Endothelial cell of umbilical vein (primary cell): ENCODE measurements around the gene NAAA. TPM values are rescaled to one million over a fixed set of nuclear protein-coding genes. Genes with fewer than 3 reads are reported as not detected.

ENCODE experiments used
- BruUV-seq: library from RNA; stranded (reverse); fragments of 400-500 nt; replicated peaks from 2 replicates; lab custom pipeline; 2021; lab: Mats Ljungman, UMichigan
- CTCF ChIA-PET: fragments of 300-600, 350-600 bp; sonication (Branson Sonifier 250); formaldehyde crosslinking; loops from one replicate; lab custom pipeline; 2021; ENCODE audit warnings: antibody characterized with exemption, inconsistent platforms; lab: Charles Lee
- POLR2A ChIA-PET: fragments of 300-600, 350-600 bp; sonication (Branson Sonifier 250); formaldehyde crosslinking; loops from one replicate; lab custom pipeline; 2021; ENCODE audit warnings: antibody characterized with exemption, inconsistent platforms; lab: Charles Lee
- DNase-seq: peaks from one replicate; pipeline ENCODE4 v3.0.0-alpha.2; 2011; ENCODE audit warnings: low read depth, low spot score
- FAIRE-seq: peaks from 2 replicates; lab custom pipeline; 2011; peaks lifted over from hg19 to GRCh38; lab: Jason Lieb, UNC
- H2AFZ ChIP-seq: 2 replicates; pipeline ENCODE4 v1.6.0; 2012; ENCODE audit warnings: low read depth, low read length, control low read depth, inconsistent platforms
- H3K27ac ChIP-seq: 2 replicates; pipeline ENCODE4 v1.5.1; 2011; ENCODE audit warnings: low read depth, mild to moderate bottlenecking, control low read depth, low read length, moderate library complexity; ENCODE audit not compliant: insufficient read depth
- H3K27me3 ChIP-seq, 2 experiments: 2 replicates each; pipeline versions ENCODE4 v1.6.0 to v1.6.1; 2011; ENCODE audit warnings: low read length in 2 of 2, mixed read lengths in 1 of 2; ENCODE audit not compliant: control insufficient read depth in 2 of 2, insufficient read depth in 2 of 2
- H3K36me3 ChIP-seq, 2 experiments: 2 replicates in 1 of 2; 3 replicates in 1 of 2; pipeline ENCODE4 v1.5.1; 2011; ENCODE audit warnings: low read length in 2 of 2, mild to moderate bottlenecking in 1 of 2, moderate library complexity in 1 of 2; ENCODE audit not compliant: control insufficient read depth in 2 of 2, insufficient read depth in 2 of 2; ENCODE audit errors: extremely low read depth in 1 of 2
- H3K4me1 ChIP-seq: 3 replicates; pipeline ENCODE4 v1.5.1; 2011; ENCODE audit warnings: mild to moderate bottlenecking, low read length; ENCODE audit not compliant: control insufficient read depth, insufficient read depth; ENCODE audit errors: extremely low read depth
- H3K4me2 ChIP-seq: 2 replicates; pipeline ENCODE4 v1.6.1; 2011; ENCODE audit warnings: low read length, control low read depth, mixed read lengths; ENCODE audit not compliant: insufficient read depth
- H3K4me3 ChIP-seq, 3 experiments: fragments of 200-600 bp in 1 of 3; sonication (generic), shearing (Covaris generic) in 1 of 3; replicated peaks in 1 of 3; 2 replicates each; pipeline ENCODE4 v1.5.1; 2011 to 2016; ENCODE audit warnings: control low read depth in 3 of 3, low read length in 3 of 3, mild to moderate bottlenecking in 2 of 3, inconsistent platforms in 1 of 3, low read depth in 1 of 3, moderate library complexity in 1 of 3; ENCODE audit not compliant: insufficient read depth in 1 of 3
- H3K79me2 ChIP-seq: 2 replicates; pipeline ENCODE4 v1.6.0; 2012; ENCODE audit warnings: low read length, inconsistent platforms; ENCODE audit not compliant: control insufficient read depth, insufficient read depth
- H3K9ac ChIP-seq: replicated peaks from 2 replicates; pipeline ENCODE3; 2011; ENCODE audit warnings: low read length, control low read depth; ENCODE audit not compliant: insufficient read depth; ENCODE audit errors: extremely low read depth
- H3K9me1 ChIP-seq: replicated peaks from 3 replicates; pipeline ENCODE4 v1.6.0; 2011; ENCODE audit warnings: mild to moderate bottlenecking, low read length; ENCODE audit not compliant: control insufficient read depth, insufficient read depth; ENCODE audit errors: extremely low read depth
- H3K9me3 ChIP-seq: replicated peaks from 2 replicates; pipeline ENCODE4 v1.5.1; 2012; ENCODE audit warnings: low read length, inconsistent platforms; ENCODE audit not compliant: control insufficient read depth, insufficient read depth
- H4K20me1 ChIP-seq: replicated peaks from 2 replicates; pipeline ENCODE3; 2011; ENCODE audit warnings: mild to moderate bottlenecking, low read length; ENCODE audit not compliant: control insufficient read depth, insufficient read depth; ENCODE audit errors: extremely low read depth
- FOS ChIP-seq: IDR thresholded peaks from 2 replicates; pipeline ENCODE4 v1.6.1; 2011; ENCODE audit warnings: mild to moderate bottlenecking, low read length, moderate library complexity, borderline replicate concordance; ENCODE audit not compliant: insufficient read depth
- GATA2 ChIP-seq: IDR thresholded peaks from 2 replicates; pipeline ENCODE4 v1.7.0; 2011; ENCODE audit warnings: low read depth, mild to moderate bottlenecking, moderate library complexity, mixed read lengths, low read length; ENCODE audit not compliant: insufficient read length, insufficient read depth
- JUN ChIP-seq: IDR thresholded peaks from 2 replicates; pipeline ENCODE4 v1.6.1; 2011; ENCODE audit warnings: borderline replicate concordance, low read depth; ENCODE audit not compliant: insufficient read length, insufficient read depth
- MYC ChIP-seq: IDR thresholded peaks from one replicate; pipeline ENCODE4 v1.6.1; 2011; ENCODE audit warnings: mild to moderate bottlenecking, low read depth, low read length
- POLR2A ChIP-seq: IDR thresholded peaks from 2 replicates; pipeline ENCODE4 v1.6.1; 2012; ENCODE audit warnings: low read depth, mild to moderate bottlenecking, control low read depth, low read length
- POLR2AphosphoS5 ChIP-seq: IDR thresholded peaks from 2 replicates; pipeline ENCODE4 v1.6.1; 2012; ENCODE audit warnings: low read depth, mild to moderate bottlenecking, control low read depth, low read length, moderate library complexity; ENCODE audit not compliant: insufficient read depth
- dilution Hi-C: fragments of 300-500 bp; cut with MboI; formaldehyde crosslinking; loops from one replicate; pipeline ENCODE4 v1.15.0; 2019; ENCODE audit warnings: low sequenced_read_pairs; ENCODE audit not compliant: extremely low pct_ligation_motif_present
- intact Hi-C: fragments of 100-400 bp; cut with micrococcal nuclease; formaldehyde crosslinking; loops from one replicate; pipeline ENCODE4 v1.10.0; 2022
- polyA plus RNA-seq, 4 experiments: library from polyadenylated mRNA; depleted of rRNA in 3 of 4; stranded (reverse) in 3 of 4; unstranded in 1 of 4; fragments of >200 nt; gene quantifications; 2 replicates each; pipeline versions ENCODE4 v1.2.1 to v1.2.3, GENCODE V29; 2011 to 2012; ENCODE audit warnings: missing spikeins in 1 of 4
- total RNA-seq: library from RNA; stranded (reverse); gene quantifications from 2 replicates; pipeline ENCODE4 v1.2.3, GENCODE V29; 2021
- TF ChIP-seq, protein P1 (sequence below): IDR thresholded peaks from 2 replicates; pipeline ENCODE4 v1.6.1; 2011; ENCODE audit not compliant: insufficient read depth, insufficient read length
- TF ChIP-seq, protein P2 (sequence below), 2 donors: IDR thresholded peaks; 1 replicate in 1 of 2; 2 replicates in 1 of 2; pipeline ENCODE4 v1.5.1; 2011; ENCODE audit warnings: low read length in 2 of 2, mild to moderate bottlenecking in 2 of 2, moderate library complexity in 2 of 2, control low read depth in 1 of 2, inconsistent platforms in 1 of 2, low read depth in 1 of 2; ENCODE audit not compliant: insufficient read depth in 1 of 2; ENCODE audit errors: extremely low read depth in 1 of 2

NAAA gene
- total and polyA plus RNA-seq, 2 donors (not counting 3 experiments of a cell fraction or from before 2014, with no cell fraction given), result 15.3 to 24.4 TPM

DNA sequence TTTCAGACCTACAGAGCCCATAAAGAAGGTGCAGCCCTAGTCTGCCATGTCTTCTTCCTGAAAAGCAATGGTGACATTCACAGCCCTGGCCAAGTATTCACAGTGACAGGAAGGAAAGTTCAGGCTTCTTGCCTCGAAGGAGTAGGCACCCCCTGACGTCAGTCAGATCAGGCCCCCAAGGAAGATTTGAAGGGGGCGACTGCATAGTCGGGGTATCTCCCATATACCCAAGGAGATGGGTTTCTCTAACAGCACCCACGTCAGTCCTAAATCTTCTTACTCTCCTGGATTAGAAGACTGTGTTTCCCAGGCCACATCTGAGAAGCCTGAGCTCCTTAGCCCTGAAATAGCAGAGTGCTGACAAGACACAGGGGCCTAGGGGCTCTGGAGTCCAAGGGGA is 38.5 kb downstream of the NAAA start, which contains the start of gene PPEF2:
Gene PPEF2, minus strand, starts transcription at position 101 of the 400 bp plus-strand sequence. CDS start 6,127 bp downstream, outside the sequence.
- no peak within 1 kb of the TSS for H3K27ac ChIP-seq
- TF ChIP-seq GATA2 (no peak), POLR2AphosphoS5 (no peak), MYC (no peak), POLR2A (no peak), FOS (no peak), JUN (no peak)
- TF ChIP-seq, protein P1, sequence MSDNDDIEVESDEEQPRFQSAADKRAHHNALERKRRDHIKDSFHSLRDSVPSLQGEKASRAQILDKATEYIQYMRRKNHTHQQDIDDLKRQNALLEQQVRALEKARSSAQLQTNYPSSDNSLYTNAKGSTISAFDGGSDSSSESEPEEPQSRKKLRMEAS, result no peak
- TF ChIP-seq, protein P2, sequence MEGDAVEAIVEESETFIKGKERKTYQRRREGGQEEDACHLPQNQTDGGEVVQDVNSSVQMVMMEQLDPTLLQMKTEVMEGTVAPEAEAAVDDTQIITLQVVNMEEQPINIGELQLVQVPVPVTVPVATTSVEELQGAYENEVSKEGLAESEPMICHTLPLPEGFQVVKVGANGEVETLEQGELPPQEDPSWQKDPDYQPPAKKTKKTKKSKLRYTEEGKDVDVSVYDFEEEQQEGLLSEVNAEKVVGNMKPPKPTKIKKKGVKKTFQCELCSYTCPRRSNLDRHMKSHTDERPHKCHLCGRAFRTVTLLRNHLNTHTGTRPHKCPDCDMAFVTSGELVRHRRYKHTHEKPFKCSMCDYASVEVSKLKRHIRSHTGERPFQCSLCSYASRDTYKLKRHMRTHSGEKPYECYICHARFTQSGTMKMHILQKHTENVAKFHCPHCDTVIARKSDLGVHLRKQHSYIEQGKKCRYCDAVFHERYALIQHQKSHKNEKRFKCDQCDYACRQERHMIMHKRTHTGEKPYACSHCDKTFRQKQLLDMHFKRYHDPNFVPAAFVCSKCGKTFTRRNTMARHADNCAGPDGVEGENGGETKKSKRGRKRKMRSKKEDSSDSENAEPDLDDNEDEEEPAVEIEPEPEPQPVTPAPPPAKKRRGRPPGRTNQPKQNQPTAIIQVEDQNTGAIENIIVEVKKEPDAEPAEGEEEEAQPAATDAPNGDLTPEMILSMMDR (IDR thresholded peaks at IDR 0.05; ENCODE audit: extremely low read depth in 1 of 2, insufficient read depth in 1 of 2, low read depth in 1 of 2, low read length in 2 of 2), result no peak
- no peak within 1 kb of the TSS for H3K4me2 ChIP-seq
- no peak for DNase-seq
- ChIA-PET CTCF (interaction anchor here (1.1 to 5.0 kb wide), 2 partner anchors 12 to 14 kb away, joined by 5 to 21 read pairs; no protein-coding TSS in a partner anchor), POLR2A (no interaction called here)
- H3K36me3 ChIP-seq, result no peaks in the 10 kb centered on the region
- no peaks in the 10 kb centered on the region for H3K9me3 ChIP-seq
- no peak for FAIRE-seq
- no peak within 1 kb of the TSS for H2AFZ ChIP-seq
- no peaks in the 10 kb centered on the region for H3K9me1 ChIP-seq
- no peaks in the 10 kb centered on the region for H3K79me2 ChIP-seq
- no peak within 1 kb of the TSS for H3K4me3 ChIP-seq
- intact Hi-C loops (no loop called here), dilution Hi-C loops (no loop called here)
- H3K9ac ChIP-seq, result no peak within 1 kb of the TSS
- BruUV-seq, result no TSS peak
- no peaks in the 10 kb centered on the region for H4K20me1 ChIP-seq
- H3K4me1 ChIP-seq, result no peaks in the 10 kb centered on the region
- peaks cover 3 to 4% of the 10 kb centered on the region in 2 experiments for H3K27me3 ChIP-seq
